ENCODE measurements around the gene DHRS13. TPM values are rescaled to one million over a fixed set of nuclear protein-coding genes. Genes with fewer than 3 reads are reported as not detected.
"Not testable (repeated sequence)": the region's sequence is repeated elsewhere in the genome, so short reads cannot be mapped to it uniquely, and the experiment has no call there.

Gene DHRS13
- total RNA-seq, 1 donor from 2014 or later: 3.1 TPM

DNA sequence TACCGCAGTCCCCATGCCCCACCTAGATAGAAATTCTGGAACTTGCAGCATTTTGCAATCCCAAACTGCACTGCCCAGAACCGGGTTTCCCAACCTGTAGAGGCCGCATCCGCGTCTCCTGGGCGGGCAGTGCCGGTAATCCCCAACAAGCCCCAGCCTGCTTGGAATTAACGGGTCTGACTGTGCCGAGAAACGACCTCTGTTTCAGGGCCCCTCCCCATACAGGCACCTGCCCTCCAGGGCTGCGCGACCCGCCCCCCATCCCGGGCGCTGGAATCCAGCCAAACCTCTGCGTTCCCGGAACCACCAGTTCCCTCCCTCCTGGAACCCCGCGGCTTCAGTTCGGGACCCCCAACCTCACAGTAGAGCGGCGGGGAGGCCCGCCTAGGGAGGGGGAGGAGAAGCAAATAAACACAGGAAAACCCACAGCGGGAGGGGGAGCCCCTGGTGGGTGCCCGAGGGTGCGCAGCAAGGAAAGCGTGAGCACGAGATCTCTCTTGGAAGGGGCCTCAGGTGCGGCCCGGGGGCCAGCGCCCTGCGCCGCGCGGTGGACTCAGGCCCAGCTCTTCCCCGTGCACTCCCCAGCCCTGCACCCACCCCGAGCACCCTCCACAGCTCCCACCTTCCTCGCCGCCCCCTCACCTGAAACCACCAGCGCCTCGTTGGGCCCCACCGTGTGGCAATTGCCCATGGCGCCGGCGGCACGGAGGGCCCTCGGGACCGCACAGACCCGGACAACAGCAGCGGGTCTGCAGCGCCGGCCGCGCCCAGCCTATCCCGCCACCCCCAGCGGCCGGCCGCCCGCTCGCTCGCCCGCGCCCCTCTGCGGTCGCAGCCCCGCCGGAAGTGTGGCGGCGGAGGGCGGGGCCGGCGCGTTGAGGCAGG lies 5.8 kb downstream of the DHRS13 start, which contains the start of gene FLOT2:
Gene FLOT2 (minus strand): TSS at position 850 of the 885 bp plus-strand sequence. CDS start 159 bp downstream, at position 691.
- H3K4me1 ChIP-seq: peaks cover 61% of the 10 kb centered on the region
- intact Hi-C loops (cut with micrococcal nuclease): no loop called here
- peak within 1 kb of the TSS; percentile 95 for H3K27ac ChIP-seq (replicated peaks)
- peak; percentile 67 for DNase-seq
- H3K27me3 ChIP-seq (ENCODE audit: low read depth): no peaks in the 10 kb centered on the region
- H3K4me3 ChIP-seq: peak within 1 kb of the TSS; percentile 98
- TF ChIP-seq, protein P1, sequence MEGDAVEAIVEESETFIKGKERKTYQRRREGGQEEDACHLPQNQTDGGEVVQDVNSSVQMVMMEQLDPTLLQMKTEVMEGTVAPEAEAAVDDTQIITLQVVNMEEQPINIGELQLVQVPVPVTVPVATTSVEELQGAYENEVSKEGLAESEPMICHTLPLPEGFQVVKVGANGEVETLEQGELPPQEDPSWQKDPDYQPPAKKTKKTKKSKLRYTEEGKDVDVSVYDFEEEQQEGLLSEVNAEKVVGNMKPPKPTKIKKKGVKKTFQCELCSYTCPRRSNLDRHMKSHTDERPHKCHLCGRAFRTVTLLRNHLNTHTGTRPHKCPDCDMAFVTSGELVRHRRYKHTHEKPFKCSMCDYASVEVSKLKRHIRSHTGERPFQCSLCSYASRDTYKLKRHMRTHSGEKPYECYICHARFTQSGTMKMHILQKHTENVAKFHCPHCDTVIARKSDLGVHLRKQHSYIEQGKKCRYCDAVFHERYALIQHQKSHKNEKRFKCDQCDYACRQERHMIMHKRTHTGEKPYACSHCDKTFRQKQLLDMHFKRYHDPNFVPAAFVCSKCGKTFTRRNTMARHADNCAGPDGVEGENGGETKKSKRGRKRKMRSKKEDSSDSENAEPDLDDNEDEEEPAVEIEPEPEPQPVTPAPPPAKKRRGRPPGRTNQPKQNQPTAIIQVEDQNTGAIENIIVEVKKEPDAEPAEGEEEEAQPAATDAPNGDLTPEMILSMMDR (IDR thresholded peaks at IDR 0.05; ENCODE audit: borderline replicate concordance): peak; percentile 34
- no peaks in the 10 kb centered on the region for H3K36me3 ChIP-seq
- H3K9me3 ChIP-seq (replicated peaks): no peaks in the 10 kb centered on the region

DNA sequence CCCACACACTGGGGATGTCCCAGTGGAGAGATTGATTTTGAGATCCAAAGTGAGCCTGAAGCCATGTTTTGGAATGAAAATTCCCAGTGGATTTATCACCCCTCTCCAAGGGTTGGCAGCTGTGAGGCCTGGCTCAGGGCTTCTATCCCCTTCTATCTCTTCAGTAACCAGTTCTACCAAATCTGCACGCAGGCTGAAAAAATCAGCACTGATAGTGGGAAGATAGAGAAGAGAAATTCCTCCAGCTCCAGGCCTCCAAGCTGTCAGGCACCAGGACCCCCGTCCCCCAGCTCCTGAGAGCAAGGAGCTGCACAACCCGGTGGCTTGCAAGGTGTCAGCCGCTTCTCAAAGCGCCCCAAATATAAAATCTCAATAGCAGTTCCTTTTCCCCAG lies 6.4 kb downstream of the DHRS13 start:
- TF ChIP-seq, protein P1 (IDR thresholded peaks at IDR 0.05; ENCODE audit: borderline replicate concordance): no peak
- peak overlapping the region; percentile 95 for H3K27ac ChIP-seq (replicated peaks)
- no peaks in the 10 kb centered on the region for H3K36me3 ChIP-seq
- no peak for DNase-seq
- no peaks in the 10 kb centered on the region for H3K9me3 ChIP-seq (replicated peaks)
- H3K4me1 ChIP-seq: peaks cover 61% of the 10 kb centered on the region
- H3K4me3 ChIP-seq: peak overlapping the region; percentile 98
- H3K27me3 ChIP-seq (ENCODE audit: low read depth): no peaks in the 10 kb centered on the region
- intact Hi-C loops (cut with micrococcal nuclease): no loop called here

DNA sequence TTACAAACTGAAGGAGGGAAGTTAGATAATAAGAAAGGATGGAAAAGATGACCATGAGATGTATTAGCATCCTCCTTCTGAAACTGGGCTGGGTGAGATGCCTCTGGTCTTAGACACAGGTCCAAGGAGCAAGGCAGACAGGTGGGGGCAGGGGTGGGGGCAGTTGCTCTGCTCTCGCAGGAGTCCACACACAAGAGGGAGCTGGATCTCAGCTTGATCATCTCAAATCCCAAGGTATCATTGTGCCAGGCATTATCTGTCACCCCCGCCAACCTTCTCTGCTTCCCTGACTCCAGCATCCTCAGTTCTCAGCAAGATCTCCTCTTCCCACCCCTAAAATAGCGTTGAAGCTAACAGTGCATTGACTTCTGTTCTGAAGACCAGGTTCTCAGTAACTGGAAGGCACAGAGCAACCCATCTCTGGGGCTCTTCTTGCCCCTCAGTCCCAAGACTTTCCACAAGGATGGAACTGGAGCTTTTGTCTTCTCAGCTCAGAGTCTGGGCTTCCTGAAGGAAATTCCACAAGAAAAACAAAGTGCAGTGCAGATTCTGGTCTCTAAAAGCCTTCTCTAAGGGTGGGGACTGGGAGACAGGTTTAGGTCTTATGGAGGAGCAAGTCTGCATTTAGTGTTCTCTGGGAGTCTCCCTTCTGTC lies 7.0 kb downstream of the DHRS13 start:
- TF ChIP-seq, protein P1 (IDR thresholded peaks at IDR 0.05; ENCODE audit: borderline replicate concordance): no peak
- H3K4me1 ChIP-seq: peaks cover 65% of the 10 kb centered on the region
- intact Hi-C loops (cut with micrococcal nuclease): no loop called here

DNA sequence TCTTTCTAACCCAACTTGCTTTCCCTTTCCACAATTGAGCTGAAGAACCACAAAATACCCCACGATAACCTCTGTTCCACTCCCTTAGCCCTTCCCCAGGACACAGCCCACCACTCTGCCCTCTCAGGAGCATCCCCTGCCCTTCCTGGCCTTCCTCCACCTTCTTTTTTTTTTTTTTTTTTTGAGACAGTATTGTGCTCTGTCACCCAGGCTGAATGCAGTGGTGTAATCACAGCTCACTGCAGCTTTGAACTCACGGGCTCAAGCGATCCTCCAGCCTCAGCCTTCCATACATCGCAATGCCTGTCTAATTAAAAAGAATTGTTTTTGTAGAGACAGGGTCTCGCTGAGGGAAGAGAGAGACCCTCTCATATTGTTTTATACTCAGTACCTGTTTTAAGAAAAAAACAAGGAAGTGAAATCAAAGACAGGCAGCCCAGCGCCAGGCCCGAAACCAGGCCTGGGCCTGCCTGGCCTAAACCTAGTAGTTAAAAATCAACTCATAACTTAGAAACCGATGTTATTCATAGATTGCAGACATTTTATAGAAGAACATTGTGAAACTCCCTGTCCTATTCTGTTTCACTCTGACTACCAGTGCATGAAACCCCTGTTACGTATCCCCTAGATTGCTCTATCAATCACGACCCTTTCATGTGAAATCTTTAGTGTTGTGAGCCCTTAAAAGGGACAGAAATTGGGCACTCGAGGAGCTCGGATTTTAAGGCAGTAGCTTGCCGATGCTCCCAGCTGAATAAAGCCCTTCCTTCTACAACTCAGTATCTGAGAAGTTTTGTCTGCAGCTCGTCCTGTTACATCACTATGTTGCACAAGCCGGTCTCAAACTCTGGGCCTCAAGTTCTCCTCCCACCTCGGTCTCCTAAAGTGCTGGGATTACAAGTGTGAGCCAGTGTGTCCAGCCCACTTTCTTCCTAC lies 9.4 kb downstream of the DHRS13 start:
- Histone ChIP-seq H3K27ac (replicated peaks) (peak overlapping the region; percentile 69), H3K4me1 (peaks cover 75% of the 10 kb centered on the region)
- DNase-seq; intact Hi-C loops (cut with micrococcal nuclease); H3K9me3 ChIP-seq (replicated peaks); H3K4me3 ChIP-seq; H3K27me3 ChIP-seq (ENCODE audit: low read depth); H3K36me3 ChIP-seq: not testable (repeated sequence)

More for the DNA sequence above, 7.0 kb downstream of the DHRS13 start:
- H3K27me3 ChIP-seq (ENCODE audit: low read depth): no peaks in the 10 kb centered on the region
- DNase-seq: no peak
- no peaks in the 10 kb centered on the region for H3K36me3 ChIP-seq
- H3K27ac ChIP-seq (replicated peaks): peak overlapping the region; percentile 95
- no peaks in the 10 kb centered on the region for H3K9me3 ChIP-seq (replicated peaks)
- peak overlapping the region; percentile 98 for H3K4me3 ChIP-seq

DNA sequence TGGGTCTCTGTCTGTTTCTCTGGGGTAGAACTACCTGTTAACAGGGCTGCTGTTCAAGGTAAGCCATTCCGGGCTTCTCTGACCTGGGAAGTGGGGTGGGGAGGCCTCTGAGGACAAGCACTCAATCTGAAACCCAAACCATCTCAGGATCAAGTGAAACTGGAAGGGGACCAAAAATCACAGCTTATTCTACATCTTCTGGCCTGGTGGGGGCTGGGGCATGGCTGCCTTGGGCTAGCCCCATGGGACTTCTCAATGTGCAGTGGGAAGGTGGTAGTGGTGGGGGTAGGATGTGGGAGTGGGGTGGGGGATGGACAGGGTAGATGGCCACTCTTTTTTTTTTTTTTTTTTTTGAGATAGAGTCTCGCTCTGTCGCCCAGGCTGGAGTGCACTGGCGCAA lies 10.9 kb downstream of the DHRS13 start:
- no peak overlapping the region for H3K4me3 ChIP-seq
- intact Hi-C loops (cut with micrococcal nuclease): no loop called here

More for the DNA sequence above, 10.9 kb downstream of the DHRS13 start:
- TF ChIP-seq, protein P1 (IDR thresholded peaks at IDR 0.05; ENCODE audit: borderline replicate concordance): no peak
- no peak for DNase-seq
- no peaks in the 10 kb centered on the region for H3K36me3 ChIP-seq
- H3K27me3 ChIP-seq (ENCODE audit: low read depth): no peaks in the 10 kb centered on the region
- peaks cover 61% of the 10 kb centered on the region for H3K4me1 ChIP-seq
- no peaks in the 10 kb centered on the region for H3K9me3 ChIP-seq (replicated peaks)
- H3K27ac ChIP-seq (replicated peaks): peak overlapping the region; percentile 69

Measured in left ventricle myocardium inferior (tissue), 1 donor.